GM18858 (cell line): Measurements from ENCODE around the gene DIAPH3.

Experiments used
- ATAC-seq: cut with Tn5 transposase; IDR thresholded peaks from one replicate; pipeline ENCODE4 v1.9.1; 2021; ENCODE audit not compliant: unreplicated experiment

DIAPH3 gene

DNA sequence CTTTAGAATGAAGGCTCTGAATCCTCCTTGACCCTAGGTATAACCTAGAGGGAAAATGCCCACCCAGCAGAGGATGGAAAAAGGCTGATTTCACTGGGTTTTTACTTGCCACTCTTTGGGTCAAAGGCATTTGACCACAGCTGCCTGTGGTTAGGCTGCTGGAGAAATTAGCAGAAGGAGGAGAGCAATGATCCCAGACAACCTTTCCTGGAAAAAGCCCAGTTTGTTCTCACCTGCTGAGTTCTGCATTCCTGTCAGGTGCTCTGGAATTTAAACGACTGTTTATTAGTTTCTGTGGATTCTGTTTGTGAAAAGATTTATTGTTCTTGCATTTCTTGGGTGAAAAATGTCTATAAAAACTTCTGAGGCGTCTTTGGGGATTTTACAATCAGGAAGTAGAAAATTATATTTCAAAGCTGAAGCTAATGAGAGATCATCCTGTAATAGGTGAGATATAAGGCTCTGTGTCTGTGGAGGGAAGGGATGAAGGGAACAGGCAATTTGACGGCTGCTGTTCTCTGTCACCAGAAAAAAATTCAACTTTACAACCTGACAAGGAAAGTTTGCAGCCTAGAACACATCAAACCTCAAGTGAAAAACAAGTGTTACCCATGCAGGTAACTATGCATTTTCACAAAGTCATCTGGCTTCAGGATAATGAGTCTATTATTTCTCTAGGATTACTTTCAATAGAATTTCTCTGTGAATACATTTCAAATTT, 519.7 kb downstream of the DIAPH3 start:
- ATAC-seq = no peak

DNA sequence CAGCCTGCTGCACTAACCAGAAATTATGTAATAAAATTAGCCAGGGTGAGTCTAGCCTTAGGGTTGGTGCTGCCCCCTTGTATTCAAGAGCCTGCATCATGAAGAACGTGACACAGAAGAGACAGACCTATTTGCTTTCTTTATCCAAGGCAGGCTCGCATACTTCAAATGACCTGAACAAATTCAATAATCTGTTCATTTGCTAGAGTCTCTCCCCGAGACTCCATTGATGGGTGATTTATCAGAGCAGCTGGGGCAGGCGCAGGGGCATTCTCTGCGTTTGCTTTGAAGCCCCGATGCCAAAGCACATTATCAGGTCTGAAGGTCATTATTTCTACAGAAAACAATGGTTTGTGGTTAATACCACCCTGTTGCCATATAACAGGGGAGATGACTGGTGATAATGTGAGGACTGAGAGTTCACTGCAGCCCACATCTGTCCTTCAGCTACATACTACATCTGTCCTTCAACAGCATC, 520.3 kb downstream of the DIAPH3 start:
- no peak for ATAC-seq

GRCh38 chr13:59641817-59642216, 521.9 kb downstream of the DIAPH3 start:
- ATAC-seq = no peak

GRCh38 chr13:59641261-59641660, 522.5 kb downstream of the DIAPH3 start:
- no peak for ATAC-seq

DNA sequence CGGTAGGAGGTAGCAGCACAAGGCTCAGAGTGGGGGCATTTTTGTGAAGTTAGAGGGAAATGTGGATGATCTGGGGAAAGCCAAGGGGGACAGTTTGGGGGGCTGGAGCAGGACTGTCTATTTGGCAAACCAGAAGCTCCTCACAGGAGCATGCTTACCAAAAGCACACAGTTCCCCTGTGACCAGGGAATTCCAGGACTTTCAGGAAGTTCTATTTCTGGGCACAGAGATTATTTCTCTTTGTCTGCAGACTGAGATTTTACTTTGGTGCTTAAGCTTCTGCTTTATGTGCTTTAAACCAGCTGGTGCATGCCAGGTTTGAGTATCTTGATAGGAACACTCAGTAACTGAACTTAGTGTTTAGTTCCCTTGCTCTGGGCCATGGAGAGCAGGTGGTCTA, 525.3 kb downstream of the DIAPH3 start:
- no peak for ATAC-seq

DNA sequence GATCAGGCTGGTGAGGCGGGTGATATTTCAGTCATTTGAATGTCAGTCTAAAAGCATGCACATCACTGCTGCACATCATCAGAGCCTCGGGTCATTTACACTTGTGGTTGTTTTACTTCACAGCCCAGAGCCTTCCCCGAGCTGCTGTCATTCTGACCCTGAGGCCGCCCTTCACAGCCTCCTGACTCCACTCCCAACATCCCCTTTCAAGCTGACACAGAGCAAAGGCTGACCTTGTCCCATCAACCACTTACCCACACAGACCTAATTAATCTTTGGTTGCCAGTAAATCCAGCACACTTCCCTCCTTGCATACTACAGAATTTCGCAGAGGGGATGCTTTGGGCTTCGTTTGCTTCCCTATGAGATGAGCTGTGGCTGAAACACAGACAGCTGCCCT, 528.1 kb downstream of the DIAPH3 start:
- no peak for ATAC-seq

DNA sequence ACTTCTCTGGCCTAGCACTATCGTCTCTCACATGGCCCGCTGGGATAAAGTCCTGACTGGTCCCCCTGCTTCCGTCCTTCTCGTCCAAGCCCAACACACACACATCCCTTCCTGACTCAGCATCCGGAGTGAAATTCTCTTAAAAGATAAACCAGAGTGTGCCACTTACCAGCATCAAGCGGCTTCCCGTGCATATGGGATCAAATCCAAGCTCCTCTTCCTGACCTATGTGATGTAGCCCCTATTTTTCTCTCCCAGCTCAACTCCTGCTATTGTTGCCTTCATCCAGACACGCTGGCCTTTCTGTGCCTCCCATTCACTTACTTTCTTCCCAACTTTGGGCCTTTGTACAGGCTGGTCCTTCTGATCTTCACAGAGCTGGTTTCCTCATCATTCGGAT, 530.4 kb downstream of the DIAPH3 start:
- no peak for ATAC-seq

DNA sequence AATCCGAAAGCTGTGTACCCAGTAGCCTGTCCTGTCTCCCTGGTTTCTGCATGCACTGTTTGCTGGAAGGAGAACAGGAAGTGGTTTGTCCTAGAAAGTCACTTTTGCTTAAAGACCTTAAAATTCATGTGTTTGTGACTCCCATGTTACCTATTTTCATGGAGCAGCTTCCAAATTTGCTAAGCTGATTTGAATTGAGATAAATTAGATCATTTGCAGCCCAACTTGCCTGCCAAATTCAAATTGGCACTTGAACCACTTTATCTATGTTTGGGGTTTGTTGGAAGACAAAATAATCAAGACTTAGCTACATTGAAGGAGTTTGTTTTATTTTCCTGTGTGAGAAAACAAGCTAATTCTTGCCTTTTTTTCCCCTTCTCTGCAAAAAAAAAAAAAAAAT, 532.5 kb downstream of the DIAPH3 start:
- no peak for ATAC-seq

- ATAC-seq = no peak
Observed at GRCh38 chr13:59625111-59625510, 538.6 kb downstream of the DIAPH3 start.

DNA sequence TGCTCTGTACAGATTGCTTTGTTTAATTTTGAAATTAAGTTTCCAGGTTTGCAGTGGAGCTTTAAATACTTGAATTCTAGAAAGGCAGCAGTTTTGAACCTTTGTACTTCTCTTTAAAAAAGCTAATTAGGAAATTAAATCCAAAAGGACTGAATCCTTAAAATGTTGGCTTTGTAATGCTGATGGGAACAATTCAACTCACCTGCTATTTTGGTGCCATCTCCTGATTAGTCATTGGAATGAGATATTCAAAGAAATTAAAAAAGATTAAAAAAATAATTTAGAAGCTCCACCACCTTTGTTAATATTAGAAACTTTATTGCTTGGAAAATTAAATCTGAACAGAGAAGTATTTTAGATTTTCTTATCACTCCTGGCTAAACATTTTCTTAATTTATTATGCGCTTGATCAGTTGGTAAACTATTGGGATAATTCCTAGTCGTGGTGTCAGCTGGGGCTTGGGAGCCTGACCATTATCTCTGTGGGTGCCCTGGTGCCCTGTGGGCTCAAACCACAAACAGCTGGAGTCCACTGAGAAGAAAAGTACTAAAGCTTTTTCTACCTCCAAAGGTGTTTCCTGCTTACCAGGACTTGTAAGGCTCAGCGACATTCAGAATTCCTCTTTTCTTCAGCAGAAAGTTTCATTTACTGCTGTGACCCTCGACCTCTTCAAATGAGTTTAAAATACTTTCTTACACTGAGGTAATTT, 540.4 kb downstream of the DIAPH3 start:
- no peak for ATAC-seq

- ATAC-seq = no peak
Observed at GRCh38 chr13:59621773-59622172, 542.0 kb downstream of the DIAPH3 start.
